Activated CD4-positive, alpha-beta T cell treated with anti-CD3 and anti-CD28 coated beads, Interleukin-10, Interleukin-2, amounts not matched to agents 100 ng/mL and 50 ng/mL, durations not matched to agents 16 hours and 8 hours (primary cell): Measurements from ENCODE around the gene ACLY.
A peak's percentile ranks its signal among the peaks of the same experiment; 100 is the strongest.
"Not testable (repeated sequence)": the region's sequence is repeated elsewhere in the genome, so short reads cannot be mapped to it uniquely, and the experiment has no call there.

Experiments
- DNase-seq: peaks from one replicate; pipeline ENCODE4 v3.0.0-alpha.2; 2020

The ACLY gene

DNA sequence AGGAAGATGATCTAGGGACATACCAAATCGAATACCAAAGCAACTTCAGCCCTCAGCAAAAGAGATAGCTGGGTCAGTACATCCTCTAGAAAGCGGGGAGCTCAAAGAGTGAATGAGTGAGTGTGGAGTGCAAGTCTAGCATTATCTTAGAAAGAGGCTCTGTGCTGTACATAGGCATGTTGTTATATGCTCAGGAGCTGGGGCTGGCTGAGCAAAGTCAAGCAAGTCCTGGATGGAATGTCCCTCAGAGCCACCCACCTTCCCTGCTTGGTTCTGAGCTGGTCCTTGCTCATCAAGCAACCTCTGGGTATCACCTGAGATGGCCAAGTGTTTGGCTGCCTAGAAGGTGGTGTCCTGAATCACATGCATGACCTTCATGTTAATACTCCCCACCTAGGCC is 48.7 kb downstream of the ACLY start:
- DNase-seq: no peak

DNA sequence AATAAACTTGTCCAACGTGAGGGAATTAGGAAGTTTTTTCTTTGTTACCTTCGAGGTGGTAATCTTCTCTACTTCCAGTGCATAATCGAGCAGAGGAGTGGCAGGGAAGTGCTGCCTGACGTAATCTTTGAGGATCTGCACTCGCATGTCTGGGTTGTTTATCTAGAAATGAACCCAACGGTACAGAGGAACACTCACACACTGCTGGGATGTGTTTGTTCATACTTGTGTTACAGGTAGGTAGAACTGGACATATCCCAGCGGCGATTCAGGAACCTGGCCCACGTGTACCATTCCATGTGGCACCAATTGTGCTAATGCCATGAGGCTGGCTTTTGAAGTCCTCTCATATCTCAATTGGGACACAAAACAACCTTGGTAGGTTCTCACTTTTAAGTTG is 49.3 kb downstream of the ACLY start:
- DNase-seq: no peak

DNA sequence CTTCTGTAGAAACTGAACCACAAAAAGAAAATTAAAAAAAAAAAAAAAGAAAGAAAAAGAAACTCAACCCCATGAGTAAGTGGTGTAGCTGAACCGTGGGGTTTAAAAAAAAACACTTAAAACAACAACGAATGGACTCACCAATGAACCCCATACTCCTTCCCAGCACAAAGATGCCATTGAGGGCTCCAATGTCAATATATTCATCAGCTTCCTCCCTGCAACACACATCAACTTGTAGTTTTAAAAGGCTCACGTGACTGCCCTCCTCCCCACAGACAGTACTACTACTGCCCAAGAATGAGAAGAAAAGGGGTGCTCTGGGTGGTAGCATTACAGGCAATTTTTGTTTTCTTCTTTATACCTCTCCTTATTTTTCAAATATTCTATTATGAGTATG is 50.2 kb downstream of the ACLY start:
- no peak for DNase-seq

DNA sequence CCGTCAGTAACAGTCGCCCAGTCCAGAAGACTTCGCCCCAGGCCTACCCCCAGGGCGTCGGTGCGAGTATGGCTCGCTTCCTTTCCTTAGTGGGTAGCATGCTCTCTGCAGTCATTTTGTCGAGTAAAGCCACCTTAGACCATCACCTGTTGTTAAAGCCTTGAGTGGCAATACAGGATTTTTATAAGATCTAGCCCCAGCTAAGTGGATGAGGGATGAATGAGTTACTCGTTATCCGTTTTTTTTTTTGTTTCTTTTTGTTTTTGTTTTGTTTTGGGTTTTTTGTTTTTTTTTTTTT is 53.2 kb downstream of the ACLY start:
- DNase-seq: no peak

DNA sequence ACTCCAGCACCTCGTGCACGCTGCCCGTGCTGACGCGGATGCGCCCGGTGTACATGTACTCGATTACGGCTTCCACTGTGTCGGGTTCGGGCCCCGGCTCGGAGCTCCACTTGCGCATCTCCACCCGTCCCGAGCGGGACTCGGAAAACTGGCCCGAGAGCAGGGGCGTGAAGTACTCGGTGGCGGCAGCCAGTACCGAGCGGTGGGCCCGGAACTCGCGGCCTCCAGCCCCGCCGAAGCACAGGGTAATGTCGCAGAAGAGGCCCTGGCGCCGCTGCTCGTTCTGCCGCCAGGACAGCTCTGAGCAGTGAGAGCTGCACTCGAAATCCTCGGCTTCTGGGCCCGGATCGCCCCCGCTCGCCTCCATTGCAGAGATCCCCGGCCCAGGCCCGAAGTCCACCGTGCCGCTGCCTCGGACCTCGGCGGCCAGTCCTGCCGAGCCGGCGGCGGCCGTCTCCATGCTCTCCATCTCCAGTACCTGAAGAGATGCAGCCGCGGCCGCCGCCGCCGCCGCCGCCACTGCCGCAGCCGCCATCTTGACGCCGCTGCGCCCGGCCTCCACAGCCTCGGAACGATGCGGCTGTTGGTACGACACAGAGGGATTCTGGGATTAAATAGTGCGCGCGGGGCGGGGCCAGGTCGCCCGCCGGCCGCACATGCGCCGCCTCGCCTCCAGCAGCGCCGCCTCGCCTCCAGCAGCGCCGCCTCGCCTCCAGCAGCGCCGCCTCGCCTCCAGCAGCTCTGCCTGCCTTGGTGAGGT is 53.7 kb downstream of the ACLY start, which contains the start of gene KLHL11:
Gene KLHL11 (minus strand): TSS at position 588 of the 760 bp plus-strand sequence. CDS start 53 bp downstream, at position 535.
- peak; percentile 94 for DNase-seq

DNA sequence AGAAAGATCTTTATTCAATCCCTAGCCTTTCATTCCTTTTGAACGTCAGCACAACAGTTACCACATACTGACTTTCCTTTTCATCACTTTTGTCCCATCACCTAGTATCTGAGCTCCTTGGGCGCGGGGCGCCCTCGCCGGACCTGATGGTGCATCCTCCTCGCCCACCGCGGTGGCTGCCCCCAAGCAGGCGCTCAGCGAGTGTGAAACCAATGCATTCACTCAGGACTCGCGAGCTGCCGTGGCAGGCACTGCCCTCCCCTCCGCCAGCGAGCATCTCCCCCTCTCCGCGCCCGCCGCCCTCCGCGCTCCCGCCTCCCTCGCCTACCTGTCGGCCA is 54.3 kb downstream of the ACLY start:
- no peak for DNase-seq

DNA sequence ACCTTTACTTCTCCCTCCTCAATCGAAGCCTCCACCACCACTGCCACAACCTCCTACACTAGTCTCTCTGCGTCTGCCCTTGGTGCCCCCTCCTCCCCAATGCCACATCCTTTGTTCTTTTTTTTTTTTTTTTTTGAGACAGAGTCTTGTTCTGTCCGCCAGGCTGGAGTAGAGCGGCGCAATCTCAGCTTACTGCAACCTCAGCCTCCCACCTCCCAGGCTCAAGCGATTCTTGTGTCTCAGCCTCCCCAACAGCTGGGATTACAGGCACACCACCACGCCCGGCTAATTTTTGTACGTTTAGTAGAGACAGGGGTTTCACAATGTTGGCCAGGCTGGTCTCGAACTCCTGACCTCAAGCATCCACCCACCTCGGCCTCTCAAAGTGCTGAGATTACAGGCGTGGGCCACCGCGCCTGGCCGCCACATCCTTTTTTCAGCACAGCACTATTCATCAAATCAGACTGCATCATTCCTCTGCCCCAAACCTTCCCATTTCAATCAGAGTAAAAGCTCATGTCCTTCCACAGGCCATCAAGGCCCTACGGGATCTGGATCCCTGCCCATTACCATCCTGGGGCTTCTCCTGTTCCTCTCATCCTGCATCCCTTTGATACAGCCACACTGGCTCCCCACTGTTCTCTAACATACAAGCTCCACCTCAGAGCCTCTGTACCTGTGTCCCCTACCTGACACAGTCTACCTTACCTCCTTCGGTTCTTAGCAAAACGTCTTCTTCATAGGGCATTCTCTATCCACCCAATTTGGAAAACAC is 55.5 kb downstream of the ACLY start:
- DNase-seq: peak; percentile 48

DNA sequence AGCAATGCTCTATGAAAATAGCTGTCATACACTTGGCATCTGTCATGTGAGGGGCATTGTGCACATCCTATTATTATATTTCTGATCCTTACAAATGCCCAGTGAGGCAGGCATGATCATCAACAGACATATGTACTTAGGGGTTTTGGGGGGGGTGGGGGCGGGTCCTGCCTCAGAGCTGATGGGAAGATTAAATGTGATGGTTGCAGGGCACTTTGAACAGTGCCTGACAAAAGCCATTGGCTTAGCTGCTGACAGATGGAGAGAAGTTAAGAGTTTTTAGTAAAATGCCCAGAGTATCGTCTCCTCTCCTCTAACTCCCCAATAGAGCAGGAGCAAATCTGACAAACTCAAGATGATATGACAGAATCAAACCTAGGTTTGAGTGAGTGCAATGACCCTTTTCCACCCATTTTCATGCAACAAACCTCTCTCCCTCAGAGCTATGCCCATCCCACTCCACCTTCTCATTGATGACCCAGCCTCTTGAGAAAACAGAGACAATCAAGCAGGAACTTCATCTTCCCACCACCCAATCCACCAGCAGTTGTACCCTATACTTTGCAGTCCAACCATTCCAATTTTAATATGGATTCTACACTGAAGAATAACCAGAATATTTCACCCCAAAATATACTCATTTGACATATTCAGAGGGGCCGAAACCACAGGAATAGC is 58.4 kb downstream of the ACLY start:
- DNase-seq: no peak

DNA sequence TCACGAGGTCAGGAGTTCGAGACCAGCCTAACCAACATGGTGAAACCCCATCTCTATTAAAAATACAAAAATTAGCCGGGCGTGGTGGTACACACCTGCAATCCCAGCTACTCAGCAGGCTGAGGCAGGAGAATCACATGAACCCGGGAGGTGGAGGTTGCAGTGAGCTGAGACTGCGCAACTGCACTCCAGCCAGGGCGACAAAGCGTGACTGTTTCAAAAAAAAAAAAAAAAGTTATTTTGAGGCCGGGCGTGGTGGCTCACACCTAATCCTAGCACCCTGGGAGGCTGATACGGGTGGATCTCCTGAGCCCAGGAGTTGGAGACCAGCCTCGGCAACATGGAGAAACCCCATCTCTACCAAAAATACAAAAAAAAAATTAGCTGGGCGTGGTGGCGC is 67.4 kb downstream of the ACLY start:
- DNase-seq: not testable (repeated sequence)

DNA sequence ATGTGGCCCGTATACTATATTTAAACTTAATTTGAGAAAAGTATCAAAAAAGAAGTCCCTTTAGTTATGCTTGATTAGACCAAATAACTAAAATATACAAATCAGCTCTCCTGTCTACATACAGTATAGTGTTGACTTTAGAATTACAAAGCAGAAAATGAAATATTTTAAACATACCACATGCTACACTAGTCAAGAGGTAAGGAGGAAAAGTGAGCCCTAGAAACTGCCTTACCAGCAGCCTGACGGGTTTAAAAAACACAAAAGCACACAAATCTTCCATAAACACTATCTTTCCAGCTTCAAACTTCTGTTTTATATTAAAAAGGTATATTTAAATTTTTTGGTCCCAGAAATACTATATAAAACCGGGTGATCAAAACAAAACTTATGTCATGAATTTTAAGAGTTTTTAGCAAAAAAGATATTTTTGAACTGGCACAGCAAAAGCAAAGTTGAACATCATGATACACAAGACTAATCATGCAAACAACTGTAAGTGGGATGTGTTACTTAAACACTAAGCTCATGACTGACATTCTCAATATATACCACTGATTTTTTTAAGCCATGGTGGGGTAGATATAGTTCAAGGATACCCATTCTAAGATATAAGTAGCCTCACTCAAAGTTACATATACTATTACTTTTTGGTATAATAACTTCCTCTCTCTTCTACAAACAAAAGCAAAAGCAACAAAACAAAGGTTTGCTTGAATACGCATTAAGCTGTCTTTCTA is 69.3 kb downstream of the ACLY start:
- no peak for DNase-seq

DNA sequence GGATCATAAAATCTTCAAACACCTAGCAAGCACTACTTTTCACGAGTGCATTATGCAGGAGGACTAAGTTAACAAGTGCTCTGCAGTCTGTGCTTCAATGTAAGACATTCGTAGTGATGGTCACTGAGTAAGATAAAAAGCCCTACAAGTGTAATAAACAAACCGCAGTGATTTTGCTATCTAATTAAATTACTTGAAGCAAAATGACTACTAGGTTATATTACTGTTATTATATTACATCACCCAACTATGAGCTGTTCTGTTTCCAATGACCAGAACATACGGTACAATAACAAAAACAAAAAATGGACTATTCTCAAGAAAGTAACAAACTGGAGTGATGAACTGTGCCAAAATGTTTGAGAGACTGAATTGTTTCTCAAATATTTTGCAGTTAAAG is 70.0 kb downstream of the ACLY start:
- no peak for DNase-seq

DNA sequence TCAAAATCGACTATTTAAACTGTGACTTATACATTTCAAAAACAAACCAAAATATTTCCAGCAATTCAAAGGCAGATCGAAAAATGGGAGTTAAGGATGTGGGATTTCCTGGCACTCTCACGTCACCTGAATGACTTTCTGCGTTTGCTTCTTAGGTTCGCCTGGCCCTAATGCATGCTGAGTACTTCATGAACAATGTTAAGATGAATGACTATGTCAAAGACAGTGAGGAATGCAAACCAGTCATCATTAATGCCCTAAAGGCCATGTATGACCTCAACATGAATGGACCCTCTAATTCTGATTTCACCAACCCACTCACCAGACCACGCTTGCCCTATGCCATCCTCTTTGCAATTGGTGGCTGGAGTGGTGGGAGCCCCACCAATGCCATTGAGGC is 73.8 kb downstream of the ACLY start:
- DNase-seq: no peak

DNA sequence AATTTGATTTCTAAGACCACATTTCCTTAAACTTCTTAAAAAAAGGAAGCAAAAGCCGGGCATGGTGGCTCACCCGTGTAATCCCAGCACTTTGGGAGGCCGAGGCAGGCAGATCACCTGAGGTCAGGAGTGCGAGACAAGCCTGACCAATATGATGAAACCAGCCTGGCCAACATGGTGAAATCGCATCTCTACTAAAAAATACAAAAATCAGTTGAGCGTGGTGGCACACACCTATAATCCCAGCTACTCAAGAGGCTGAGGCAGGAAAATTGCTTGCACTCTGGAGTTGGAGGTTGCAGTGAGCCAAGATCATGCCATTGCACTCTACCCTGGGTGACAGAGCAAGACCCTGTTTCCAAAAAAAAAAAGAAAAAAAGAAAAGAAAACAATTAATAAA is 78.0 kb downstream of the ACLY start:
- DNase-seq: not testable (repeated sequence)

DNA sequence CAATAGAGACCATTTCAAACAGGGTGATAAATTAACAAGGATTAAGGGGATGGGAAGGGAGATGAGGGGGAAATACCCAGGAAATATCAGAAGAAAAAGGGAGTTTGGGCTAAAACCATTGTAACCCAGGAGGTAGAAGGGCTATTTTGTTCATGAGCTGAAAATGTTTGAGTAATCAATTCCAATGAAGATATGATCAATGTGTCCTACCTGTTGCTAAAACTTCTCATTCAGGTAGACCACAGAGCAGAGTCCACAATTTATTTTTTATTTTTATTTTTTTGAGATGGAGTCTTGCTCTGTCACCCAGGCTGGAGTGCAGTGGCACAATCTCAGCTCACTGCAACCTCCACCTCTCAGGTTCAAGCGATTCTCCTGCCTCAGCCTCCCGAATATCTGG is 79.3 kb downstream of the ACLY start:
- DNase-seq: not testable (repeated sequence)

DNA sequence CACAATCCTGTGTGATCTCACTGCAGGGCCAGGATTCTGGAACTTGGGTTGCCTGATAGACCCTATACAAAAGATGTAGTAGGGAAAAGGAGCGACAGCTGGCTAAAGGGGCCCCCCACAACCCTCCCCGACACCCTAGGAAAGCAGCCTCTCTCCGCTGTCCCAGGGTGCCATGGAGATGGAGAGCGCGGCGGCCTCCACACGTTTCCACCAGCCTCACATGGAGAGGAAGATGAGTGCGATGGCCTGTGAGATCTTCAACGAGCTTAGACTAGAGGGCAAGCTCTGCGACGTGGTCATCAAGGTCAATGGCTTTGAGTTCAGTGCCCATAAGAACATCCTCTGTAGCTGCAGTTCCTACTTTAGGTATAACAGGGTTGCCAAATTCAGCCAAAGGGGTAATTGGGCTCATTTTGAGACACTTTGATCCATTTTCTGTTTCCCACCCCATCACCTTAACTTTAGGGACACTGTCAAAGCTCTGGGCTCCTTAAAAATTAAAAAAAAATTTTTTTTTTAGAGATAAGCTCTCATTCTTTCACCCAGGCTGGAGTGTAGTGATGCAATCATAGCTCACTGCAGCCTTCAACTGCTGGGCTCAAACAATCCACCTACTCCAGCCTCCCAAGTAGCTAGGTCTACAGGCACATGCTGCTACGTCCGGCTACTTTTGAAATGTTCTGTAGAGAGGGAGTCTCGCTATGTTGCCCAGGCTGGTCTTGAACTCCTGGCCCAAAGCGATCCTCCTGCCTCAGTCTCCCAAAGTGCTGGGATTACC is 80.8 kb downstream of the ACLY start, which contains the start of gene KLHL10:
Gene KLHL10 (plus strand): TSS at position 65 of the 778 bp plus-strand sequence. CDS start 108 bp downstream, at position 173.
- DNase-seq: no peak

DNA sequence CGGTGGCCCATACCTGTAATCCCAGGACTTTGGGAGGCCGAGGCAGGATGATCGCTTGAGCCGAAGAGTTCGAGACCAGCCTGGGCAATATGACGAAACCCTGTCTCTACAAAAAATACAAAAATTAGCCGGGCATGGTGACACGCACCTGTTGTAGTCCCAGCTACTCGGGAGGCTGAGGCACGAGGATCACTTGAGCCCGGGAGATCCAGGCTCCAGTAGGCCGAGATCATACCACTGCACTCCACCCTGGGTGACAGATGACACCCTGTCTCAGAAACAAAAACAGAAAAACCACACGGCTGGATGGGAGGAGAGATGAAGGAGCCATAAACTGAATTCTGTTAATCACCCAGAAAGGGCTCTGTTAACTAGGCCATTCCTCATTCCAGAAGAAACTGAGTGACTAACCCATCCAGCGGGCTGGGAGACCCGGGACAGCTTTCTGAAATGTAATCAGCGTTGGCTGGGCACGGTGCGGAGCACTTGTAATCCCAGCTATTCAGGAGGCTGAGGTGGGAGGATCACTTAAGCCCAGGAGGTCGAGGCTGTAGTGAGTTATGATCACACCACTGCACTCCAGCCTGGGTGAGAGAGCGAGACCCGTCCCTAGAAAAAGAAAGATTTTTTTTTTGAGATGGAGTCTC is 82.1 kb downstream of the ACLY start:
- DNase-seq: no peak

DNA sequence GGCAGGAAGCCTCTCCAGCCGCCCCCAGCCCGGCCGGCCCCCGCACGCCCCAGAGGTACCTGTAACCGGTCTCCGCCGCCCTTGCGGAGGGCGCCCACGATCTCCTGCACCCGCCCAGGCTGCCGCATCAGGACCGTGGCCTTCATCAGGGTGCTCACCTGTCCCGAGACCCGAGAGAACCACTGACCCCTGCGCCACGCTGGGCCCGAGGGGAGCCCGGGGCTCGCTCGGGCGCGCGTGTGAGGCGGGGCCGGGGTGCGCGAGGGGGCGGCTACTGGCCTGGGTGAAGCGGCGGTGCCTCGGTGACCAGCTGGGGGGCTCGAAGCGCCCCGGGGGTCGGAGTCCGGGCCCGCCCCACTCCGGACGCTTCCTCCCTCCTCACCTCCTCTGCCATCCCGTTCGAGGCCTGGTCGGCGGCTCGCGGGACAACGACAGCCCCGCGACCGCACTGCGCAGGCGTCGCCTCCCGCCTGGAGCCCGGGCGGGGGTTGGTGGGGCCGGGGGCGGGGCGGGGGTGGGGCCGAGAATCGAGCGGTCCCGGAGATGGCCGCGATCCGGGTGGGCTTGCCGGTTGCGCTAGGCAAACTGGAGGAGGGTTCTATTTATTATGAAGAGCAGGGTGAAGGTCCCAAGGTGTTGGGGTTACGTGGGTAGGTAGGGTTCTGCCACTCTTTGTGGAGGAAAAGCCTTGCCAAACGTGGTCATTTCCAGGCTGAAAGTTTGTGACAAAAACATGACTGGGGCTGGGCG is 82.8 kb downstream of the ACLY start, which contains the start of gene NT5C3B:
Gene NT5C3B (minus strand): TSS at position 433 of the 750 bp plus-strand sequence. CDS start 39 bp downstream, at position 394.
- DNase-seq: peak; percentile 75

DNA sequence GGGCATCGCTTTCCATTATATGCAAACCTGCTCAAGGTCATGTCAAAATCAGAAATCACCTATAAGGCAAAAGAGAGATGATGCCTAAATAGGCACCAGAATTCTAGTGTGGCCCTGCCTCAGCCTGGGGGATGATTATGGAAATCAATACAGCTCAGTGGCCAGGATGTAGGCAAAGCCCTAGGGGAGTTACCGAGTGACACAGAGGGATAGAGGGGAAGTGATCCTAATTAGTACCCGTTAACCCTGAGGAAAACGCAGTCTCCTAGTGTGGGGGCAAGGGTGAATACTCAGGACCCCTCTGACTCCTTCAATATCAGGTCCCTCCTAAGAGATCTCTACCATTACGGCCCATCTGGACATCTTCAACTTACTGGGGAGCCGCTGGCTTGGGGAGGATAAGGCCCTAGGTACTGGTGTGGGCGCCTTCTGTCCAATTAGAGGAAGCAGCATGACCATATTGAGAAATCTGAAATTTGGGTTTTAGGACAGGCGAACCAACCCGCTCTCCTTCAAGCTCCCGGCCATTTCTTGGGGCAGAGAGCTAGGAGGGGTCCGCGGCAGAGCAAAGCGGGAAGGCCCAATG is 83.4 kb downstream of the ACLY start:
- no peak for DNase-seq

DNA sequence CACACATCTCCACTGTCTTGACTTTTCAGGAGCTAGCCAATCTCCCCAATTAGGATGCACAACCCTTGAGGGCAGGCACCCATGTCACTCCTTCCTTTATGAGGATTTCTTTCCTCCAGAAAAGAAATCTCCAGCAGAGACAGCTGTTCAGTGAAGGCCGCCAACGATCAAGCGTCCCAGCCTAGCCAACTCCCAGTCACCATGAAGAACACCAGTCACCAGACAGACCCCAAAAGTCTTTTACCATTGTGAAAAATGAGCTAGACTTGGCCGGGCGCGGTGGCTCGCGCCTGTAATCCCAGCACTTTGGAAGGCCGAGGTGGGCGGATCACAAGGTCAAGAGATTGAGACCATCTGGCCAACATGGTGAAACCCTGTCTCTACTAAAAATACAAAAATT is 88.8 kb downstream of the ACLY start:
- not testable (repeated sequence) for DNase-seq

DNA sequence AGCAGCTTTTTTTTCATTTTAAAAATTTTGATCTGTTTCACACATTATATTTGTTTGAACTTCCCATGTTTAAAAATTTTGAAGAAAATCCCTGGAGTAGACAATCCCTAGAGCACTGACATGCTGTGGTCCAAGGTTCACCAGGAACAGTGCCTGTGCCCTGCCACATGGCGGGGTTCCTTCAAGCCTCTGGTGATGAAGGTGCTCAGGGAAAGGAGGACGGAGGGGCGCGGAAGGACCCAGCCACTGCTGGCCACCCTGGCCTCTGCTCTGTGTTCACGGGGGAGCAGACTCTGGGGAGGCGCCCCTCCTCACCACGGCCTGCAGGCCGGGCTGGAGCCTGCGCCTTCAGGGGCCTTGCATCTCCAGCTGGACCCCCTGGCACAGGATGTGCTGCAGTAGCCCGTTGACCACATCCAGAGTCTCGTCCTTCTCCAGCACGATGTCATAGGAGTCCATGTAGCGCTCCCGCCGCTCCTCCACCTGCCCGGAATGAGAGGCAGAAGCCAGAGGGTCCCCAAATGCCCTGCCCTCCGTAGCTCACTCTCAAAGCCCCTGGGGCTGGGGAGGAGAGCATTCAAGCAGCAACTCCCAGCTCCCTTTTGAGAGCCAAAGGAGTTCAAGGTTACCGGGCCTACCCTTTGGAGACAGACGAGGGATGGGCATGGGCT is 93.4 kb downstream of the ACLY start:
- no peak for DNase-seq
